Measurements from ENCODE around the gene SRBD1. TPM values are rescaled to one million over a fixed set of nuclear protein-coding genes. Genes with fewer than 3 reads are reported as not detected.

SRBD1 gene
- total RNA-seq, 4 donors from 2014 or later: 7.2 to 12.9 (median 9.9) TPM

DNA sequence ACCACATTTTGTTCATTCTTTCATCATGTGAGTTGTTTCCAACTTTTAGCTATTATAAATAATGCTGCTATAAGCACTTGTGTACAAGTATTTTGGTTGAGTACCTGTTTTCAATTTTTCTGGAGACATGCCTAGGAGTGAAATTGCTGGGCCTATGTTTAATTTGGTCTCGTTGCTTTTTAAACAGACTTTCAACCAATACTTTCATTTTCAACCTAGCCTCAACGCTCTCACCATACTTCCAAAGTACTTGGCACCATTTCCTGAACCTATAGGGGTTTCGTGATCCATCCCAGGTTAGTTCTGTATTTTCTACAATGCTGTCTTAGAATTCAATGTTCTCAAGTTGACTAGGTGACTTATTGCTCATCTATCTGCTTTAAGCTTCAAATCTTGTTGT lies 126.1 kb downstream of the SRBD1 start:
- WGBS, 2 donors: 92 to 95% methylated on average over 3 of the region's 3 CpGs
- no peak overlapping the region for H3K4me3 ChIP-seq (ENCODE audit: low read depth, poor library complexity, severe bottlenecking)
- intact Hi-C loops (cut with DNase I; ENCODE audit: low total_unique reads): no loop called here
- DNase-seq (ENCODE audit: low spot score in 2 of 2): no peak
- no peak for TF ChIP-seq POLR2A (IDR thresholded peaks at IDR 0.05)
- TF ChIP-seq, protein P1, sequence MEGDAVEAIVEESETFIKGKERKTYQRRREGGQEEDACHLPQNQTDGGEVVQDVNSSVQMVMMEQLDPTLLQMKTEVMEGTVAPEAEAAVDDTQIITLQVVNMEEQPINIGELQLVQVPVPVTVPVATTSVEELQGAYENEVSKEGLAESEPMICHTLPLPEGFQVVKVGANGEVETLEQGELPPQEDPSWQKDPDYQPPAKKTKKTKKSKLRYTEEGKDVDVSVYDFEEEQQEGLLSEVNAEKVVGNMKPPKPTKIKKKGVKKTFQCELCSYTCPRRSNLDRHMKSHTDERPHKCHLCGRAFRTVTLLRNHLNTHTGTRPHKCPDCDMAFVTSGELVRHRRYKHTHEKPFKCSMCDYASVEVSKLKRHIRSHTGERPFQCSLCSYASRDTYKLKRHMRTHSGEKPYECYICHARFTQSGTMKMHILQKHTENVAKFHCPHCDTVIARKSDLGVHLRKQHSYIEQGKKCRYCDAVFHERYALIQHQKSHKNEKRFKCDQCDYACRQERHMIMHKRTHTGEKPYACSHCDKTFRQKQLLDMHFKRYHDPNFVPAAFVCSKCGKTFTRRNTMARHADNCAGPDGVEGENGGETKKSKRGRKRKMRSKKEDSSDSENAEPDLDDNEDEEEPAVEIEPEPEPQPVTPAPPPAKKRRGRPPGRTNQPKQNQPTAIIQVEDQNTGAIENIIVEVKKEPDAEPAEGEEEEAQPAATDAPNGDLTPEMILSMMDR (IDR thresholded peaks at IDR 0.05): no peak

DNA sequence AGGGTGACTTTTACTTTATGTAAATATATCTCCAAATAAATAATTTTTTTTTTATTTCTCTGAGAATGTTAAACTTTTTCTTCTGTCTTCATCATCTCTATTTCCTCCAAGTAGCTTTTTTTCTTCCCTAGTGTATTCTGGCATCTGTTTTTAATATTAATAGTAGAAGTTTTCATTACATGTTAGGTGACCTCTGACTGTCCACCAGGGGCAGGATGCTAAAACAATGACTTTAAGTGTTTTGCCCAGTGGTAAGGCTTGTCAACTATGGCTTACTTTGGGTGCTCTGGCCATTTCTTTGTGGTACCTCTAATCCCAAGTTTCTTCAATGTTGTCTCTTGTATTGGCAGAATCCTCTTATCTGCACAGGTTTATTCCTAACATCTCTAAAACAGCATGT lies 127.1 kb downstream of the SRBD1 start:
- DNase-seq (ENCODE audit: low spot score in 2 of 2): no peak
- intact Hi-C loops (cut with DNase I; ENCODE audit: low total_unique reads): no loop called here
- no peak overlapping the region for H3K4me3 ChIP-seq (ENCODE audit: low read depth, poor library complexity, severe bottlenecking)
- TF ChIP-seq, protein P1 (IDR thresholded peaks at IDR 0.05): no peak
- TF ChIP-seq POLR2A (IDR thresholded peaks at IDR 0.05): no peak

DNA sequence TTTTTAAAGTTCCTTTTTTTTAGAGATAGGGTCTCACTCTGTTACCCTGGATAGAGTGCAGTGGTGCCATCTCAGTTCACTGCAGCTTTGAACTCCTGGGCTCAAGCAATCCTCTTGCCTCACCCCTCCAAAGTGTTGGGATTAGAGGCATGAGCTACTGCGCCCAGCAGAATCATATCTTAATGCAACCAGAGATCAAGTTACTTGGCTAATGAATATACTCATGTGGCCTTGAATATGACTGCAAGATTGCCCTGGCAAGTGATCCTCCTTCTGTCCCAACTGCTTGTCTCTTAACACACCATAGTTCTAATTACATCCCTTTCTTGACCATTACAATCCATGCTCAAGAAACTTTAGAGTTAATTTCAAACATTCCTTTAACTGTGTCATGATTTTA lies 133.5 kb downstream of the SRBD1 start:
- TF ChIP-seq, protein P1 (IDR thresholded peaks at IDR 0.05): no peak
- TF ChIP-seq POLR2A (IDR thresholded peaks at IDR 0.05): no peak
- intact Hi-C loops (cut with DNase I; ENCODE audit: low total_unique reads): no loop called here
- 95 to 100% methylated on average over 1 of the region's 1 CpG for WGBS, 2 donors
- no peak for DNase-seq (ENCODE audit: low spot score in 2 of 2)
- no peak overlapping the region for H3K4me3 ChIP-seq (ENCODE audit: low read depth, poor library complexity, severe bottlenecking)

DNA sequence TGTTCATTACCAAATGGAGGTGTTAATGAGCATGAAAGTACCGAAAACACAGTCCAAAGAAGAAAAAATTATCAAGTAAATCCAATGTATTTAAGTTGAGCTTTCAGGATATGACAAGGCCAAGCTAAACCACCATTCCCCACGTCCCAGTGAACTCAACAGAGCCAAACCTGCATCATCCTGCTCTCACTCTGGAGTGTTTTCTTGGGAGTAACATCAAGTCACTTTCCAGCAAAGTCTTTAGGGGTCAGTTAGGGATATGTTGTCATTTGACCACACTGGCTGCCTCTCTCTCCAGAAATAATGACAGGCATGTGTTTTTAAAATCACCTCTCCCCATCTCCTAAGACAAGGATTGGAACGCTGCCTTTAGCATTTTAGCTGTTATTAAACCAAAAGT lies 140.5 kb downstream of the SRBD1 start:
- DNase-seq (ENCODE audit: low spot score in 2 of 2): no peak
- TF ChIP-seq, protein P1 (IDR thresholded peaks at IDR 0.05): no peak
- TF ChIP-seq POLR2A (IDR thresholded peaks at IDR 0.05): no peak
- no peak overlapping the region for H3K4me3 ChIP-seq (ENCODE audit: low read depth, poor library complexity, severe bottlenecking)
- WGBS, 2 donors: 72 to 85% methylated on average over 3 of the region's 3 CpGs
- intact Hi-C loops (cut with DNase I; ENCODE audit: low total_unique reads): no loop called here

DNA sequence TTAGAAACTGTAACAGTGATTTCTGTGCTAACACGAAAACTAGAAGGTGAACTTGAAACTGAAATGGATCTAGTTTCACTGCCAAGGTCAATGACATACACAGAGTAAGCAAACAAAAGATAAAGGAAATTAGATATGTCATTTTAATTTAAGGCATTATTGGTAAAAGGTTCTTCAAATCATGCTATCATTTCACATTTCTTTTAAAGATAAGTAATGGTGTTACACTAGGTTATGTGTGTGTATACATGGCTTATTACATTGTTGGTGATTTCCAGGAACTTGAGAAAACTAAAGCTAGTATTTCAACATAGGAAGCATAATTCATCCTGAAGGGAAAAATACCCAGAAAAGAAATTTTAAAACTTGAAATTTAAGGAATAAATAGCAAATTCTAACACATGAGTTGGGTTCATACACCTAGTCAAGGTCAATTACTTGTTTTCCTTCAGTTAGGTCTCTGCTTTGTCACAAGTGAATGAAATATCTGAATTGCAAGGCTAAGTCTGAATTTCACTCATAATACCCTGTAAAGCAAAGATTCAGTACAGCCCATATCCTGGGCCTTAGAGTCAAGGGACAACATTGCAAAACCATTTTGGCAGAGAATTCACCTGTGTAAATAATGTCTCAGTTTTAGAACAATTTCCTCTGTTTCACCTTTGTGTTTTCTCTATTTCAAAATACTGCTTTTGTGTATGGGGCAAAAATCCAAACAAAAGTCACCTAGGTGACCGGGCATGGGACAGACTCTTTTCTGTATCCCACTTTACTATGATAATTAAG lies 141.6 kb downstream of the SRBD1 start:
- DNase-seq (ENCODE audit: low spot score in 2 of 2): no peak
- WGBS, 2 donors: 84 to 90% methylated on average over 2 of the region's 2 CpGs
- intact Hi-C loops (cut with DNase I; ENCODE audit: low total_unique reads): no loop called here
- no peak for TF ChIP-seq POLR2A (IDR thresholded peaks at IDR 0.05)
- TF ChIP-seq, protein P1 (IDR thresholded peaks at IDR 0.05): no peak
- H3K4me3 ChIP-seq (ENCODE audit: low read depth, poor library complexity, severe bottlenecking): no peak overlapping the region

DNA sequence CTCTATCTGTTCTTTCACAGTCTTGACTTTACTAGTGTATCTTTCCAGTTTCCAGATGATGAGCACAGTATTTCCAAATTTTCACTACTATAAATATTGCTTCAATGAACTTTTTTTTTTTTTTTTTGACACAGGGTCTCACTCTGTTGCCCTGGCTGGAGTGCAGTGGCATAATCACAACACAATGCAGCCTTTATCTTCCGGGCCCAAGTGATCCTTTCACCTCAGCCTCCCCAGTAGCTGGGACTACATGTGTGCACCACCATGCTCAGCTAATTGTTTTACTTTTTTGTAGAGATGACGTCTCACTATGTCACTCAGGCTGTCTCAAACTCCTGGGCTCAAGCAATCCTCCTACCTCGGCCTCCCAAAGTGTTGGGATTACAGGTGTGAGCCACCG lies 142.8 kb downstream of the SRBD1 start:
- 78 to 95% methylated on average over 4 of the region's 4 CpGs for WGBS, 2 donors
- TF ChIP-seq, protein P1 (IDR thresholded peaks at IDR 0.05): no peak
- TF ChIP-seq POLR2A (IDR thresholded peaks at IDR 0.05): no peak
- no peak overlapping the region for H3K4me3 ChIP-seq (ENCODE audit: low read depth, poor library complexity, severe bottlenecking)
- intact Hi-C loops (cut with DNase I; ENCODE audit: low total_unique reads): no loop called here
- DNase-seq (ENCODE audit: low spot score in 2 of 2): no peak

All from lower leg skin (tissue), 4 donors.